GM19193 (cell line): Measurements from ENCODE around the gene IRF2BP1.

Experiments
- POLR2A ChIP-seq: IDR thresholded peaks from 4 replicates; pipeline ENCODE4 v1.6.1; 2011; ENCODE audit not compliant: insufficient read depth, insufficient read length; ENCODE audit errors: extremely low read depth

IRF2BP1 gene, protein sequence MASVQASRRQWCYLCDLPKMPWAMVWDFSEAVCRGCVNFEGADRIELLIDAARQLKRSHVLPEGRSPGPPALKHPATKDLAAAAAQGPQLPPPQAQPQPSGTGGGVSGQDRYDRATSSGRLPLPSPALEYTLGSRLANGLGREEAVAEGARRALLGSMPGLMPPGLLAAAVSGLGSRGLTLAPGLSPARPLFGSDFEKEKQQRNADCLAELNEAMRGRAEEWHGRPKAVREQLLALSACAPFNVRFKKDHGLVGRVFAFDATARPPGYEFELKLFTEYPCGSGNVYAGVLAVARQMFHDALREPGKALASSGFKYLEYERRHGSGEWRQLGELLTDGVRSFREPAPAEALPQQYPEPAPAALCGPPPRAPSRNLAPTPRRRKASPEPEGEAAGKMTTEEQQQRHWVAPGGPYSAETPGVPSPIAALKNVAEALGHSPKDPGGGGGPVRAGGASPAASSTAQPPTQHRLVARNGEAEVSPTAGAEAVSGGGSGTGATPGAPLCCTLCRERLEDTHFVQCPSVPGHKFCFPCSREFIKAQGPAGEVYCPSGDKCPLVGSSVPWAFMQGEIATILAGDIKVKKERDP

DNA sequence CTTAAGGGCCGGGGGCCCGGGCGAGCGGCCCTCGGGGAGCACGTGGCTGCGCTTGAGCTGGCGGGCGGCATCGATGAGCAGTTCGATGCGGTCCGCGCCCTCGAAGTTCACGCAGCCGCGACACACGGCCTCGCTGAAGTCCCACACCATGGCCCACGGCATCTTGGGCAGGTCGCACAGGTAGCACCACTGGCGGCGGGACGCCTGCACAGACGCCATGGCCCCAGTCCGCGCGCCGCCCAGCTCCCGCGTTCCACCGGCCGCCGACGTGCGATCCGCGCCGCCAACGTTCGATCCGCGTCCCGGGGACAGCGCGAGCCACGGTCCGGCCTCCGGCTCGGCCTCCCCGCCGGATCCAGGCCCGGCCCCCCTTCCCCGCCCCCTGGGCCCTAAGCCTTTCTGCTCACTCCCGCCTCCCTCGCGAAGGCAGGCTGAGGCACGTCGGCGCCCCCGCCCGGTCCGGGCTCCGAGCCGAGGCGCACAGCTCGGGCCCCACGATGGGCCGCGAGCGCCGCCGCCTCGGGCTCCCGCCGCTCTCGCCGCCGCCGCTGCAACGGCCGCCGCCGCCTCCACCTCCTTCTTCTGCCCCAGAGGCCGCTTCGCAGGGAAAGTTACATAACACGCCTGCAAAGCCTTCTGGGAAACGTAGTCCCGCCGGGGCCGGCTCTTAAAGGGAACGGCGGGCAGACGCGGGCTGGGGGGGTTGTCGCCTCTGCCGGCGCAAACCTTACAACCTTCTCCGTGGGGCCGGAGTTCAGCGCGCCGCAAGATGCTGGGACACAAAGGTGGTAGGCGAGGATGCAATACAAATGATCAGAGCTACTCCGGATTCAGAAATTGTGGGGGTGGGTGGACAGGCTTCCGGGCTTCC, at the start of gene IRF2BP1:
IRF2BP1 (minus strand) TSS at position 586 of the 871 bp plus-strand sequence; CDS start at position 219, 367 bp downstream.
- peak; percentile 60 for TF ChIP-seq POLR2A

DNA sequence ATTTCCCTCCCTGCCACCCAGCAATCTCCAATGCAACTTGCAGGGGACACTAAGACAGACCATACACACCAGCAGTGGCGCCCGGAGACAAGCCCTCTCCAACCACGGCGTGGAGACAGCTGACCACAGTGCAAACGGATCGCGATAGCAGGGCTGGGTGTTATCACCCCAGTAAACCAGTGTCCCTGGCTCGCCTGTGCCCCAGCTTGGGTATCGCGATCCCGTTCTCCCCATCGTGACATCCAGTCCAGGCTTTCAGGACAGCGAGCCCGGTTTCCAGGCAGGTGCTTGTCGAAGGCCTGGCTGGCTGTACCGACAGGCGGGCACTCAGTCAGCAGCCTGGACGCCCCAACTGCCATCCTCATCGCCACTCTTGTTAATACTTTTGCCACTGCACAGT, 49.3 kb upstream of the IRF2BP1 start:
- TF ChIP-seq POLR2A = no peak

DNA sequence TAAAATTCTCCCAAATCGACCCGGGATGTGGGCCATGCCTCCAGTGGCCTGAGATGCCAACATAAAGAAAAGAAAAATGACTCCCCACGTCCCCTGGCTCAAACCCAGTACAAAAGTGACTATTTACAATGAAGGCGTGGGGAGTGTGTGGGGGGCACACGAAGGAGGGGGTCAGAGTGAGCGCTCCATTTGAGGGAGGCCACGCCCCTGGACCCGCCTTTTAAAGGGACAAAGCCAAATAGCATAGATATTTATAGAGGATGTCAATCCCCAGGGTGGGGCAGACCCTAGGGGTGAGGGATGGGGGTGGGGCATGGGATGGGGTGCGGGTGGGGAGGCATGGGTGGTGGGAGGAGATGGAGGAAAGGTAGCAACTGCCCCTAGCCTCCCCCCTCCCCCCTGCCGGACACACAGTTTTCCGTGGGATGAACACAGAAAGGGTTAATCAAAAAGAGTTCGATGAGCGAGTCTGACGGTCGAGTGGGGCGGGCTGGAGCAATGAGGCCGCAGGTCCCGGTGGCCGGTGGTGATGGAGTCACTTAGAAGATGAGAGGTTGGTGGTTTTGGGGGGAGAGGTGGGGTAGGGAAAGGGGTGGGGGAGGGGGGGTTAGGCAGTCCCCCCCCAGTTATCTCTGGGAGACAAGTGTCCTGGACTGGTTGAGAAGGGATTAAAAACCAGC, 48.8 kb upstream of the IRF2BP1 start:
- no peak for TF ChIP-seq POLR2A

DNA sequence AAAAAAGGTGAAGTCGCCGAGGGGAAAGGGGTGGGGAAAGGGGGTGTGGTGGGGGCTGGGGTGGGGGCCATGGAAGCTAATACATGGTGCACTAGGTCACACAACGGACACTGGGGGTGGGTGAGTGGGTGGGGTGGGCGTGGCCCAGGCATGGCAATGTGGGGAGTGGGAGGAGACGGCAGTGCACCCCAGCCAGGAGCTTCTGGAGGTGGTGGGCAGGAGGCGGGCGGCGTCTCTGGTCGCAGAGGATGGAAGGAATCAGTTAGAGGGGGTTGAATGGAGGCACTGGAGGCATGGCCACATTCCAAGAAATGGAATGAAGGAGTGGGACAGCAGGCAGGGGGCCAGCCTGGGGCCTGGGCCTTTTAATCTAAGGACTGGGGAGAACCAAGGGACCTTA, 47.8 kb upstream of the IRF2BP1 start:
- TF ChIP-seq POLR2A = no peak

GRCh38 chr19:45931055-45931454, 45.1 kb upstream of the IRF2BP1 start:
- TF ChIP-seq POLR2A = no peak

DNA sequence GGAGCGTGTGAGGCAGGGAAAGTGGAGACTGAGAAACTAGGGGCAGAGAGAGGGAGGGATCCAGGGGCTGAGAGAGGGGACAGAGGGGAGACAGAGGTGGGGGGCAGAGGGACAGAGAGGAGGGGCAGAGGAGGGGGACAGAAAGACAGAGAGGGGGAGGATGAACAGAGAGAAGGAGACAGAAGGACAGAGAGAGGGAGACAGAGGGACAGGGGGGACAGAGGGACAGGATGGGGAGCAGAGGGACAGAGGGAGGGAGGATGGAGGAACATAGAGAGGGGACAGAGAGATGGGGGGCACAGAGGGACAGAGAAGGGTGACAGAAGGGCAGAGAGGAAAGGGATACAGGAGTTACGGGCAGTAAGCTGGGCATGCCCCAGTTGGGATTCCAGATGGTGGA, 43.3 kb upstream of the IRF2BP1 start:
- TF ChIP-seq POLR2A = no peak

GRCh38 chr19:45927565-45928261, 41.8 kb upstream of the IRF2BP1 start:
- TF ChIP-seq POLR2A = peak; percentile 50

- TF ChIP-seq POLR2A = no peak
These were observed 39.0 kb upstream of the IRF2BP1 start for GRCh38 chr19:45924891-45925447.

DNA sequence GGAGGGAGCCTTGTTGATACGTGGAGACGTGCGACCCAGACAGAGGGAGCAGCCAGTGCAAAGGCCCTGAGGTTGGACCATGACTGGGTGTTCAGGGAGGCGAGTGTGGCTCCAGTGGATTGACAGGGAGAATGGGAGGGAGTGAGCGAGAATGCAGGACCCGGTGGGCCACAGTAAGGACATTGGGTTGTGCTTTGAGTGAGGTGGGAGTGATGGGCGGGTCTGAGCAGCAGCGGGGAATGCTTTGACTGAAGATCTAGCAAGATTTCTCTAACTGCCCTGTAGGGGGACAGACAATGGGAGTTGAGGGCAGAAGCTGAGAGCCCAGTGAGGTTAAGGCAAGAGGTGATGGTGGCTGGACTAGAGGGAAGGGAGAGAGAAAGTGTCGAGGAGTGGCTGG, 36.3 kb upstream of the IRF2BP1 start:
- no peak for TF ChIP-seq POLR2A

GRCh38 chr19:45920458-45920857, 34.5 kb upstream of the IRF2BP1 start:
- TF ChIP-seq POLR2A = no peak

DNA sequence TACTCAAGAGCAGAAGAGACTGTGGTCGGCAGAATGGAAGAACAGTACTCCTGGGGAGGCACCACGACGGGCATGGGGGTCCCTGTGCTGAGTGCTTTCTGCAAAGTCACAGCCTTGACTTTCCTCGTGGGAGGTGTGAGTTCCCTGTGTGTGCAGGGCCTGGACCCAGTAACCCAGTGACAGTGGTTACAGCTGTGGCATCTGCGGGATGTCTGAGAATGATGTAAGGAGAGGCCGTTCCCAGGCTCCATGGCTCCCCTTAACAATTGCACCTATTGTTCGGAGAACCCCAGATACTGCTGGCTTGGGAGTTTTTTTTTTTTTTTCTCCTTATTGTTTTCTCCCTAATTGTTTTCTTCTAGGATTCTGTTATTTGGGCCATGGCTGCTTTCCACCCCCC, 33.7 kb upstream of the IRF2BP1 start:
- TF ChIP-seq POLR2A = no peak

DNA sequence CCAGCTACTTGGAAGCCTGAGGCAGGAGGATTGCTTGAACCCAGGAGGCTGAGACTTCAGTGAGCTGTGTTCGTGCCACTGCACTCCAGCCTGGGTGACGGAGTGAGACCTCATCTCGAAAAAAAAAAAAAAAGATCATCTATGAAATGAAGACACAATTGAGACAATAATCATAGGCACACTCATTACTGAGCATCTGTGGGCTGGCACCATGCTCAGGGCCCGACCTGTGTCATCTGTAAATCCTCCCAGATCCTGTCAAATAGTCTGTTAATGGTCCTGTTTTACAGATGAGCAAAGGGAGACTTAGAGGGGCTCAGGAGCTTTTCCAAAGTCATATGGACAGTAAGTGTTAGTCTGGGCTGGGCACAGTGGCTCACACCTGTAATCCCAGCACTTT, 32.8 kb upstream of the IRF2BP1 start:
- TF ChIP-seq POLR2A = no peak

DNA sequence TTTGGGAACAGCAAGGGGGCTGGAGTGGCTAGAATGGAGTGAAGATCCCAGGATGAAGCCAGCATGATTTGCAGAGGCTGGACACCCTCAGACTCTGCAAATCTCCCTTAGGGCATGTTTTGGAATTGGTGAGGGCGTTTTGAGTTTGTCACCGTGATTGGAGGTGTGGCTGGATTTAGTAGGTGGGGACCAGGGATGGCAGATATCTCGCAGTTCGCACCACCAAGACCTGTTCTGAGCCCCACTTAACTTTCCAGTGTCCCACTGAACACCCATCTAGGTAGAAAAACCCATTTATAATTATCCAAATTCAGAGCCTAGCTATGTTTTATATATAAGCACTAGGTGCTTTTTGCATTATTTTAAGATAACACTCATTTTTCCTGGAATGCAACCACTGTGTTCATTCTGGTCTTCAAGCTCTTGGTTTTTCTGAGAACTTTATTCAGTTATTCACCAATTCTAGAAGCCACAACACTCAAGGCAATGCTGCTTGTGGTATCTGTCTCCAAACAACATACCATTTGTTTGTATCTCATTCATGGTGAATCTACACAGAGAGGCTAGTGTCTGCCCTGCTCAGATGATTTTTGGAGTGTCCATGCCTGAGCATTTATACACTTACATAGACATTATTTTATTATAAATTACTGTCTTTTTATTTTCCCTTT, 31.6 kb upstream of the IRF2BP1 start:
- no peak for TF ChIP-seq POLR2A
